Fibroblast of lung (primary cell): Measurements from ENCODE around the gene ITPRID2. TPM values are rescaled to one million over a fixed set of nuclear protein-coding genes. Genes with fewer than 3 reads are reported as not detected.
A peak's percentile ranks its signal among the peaks of the same experiment; 100 is the strongest.

ENCODE experiments used
- DNase-seq, 2 donors: peaks; one replicate each; pipeline versions ENCODE4 v3.0.0 to v3.0.0-alpha.2; 2010; ENCODE audit warnings: low read depth in 2 of 2
- H2AFZ ChIP-seq: 2 replicates; pipeline ENCODE4 v1.5.1; 2012; ENCODE audit warnings: low read length, control low read depth, inconsistent platforms
- H3K27ac ChIP-seq: 2 replicates; pipeline ENCODE4 v1.5.1; 2011; ENCODE audit warnings: low read length, control low read depth; ENCODE audit not compliant: insufficient read depth
- H3K27me3 ChIP-seq: 2 replicates; pipeline ENCODE4 v1.5.1; 2011; ENCODE audit warnings: mild to moderate bottlenecking, low read length; ENCODE audit not compliant: control insufficient read depth, insufficient read depth
- H3K36me3 ChIP-seq: 2 replicates; pipeline ENCODE4 v1.5.1; 2011; ENCODE audit warnings: low read length; ENCODE audit not compliant: control insufficient read depth, insufficient read depth
- H3K4me1 ChIP-seq: 2 replicates; pipeline ENCODE4 v1.5.1; 2011; ENCODE audit warnings: low read length; ENCODE audit not compliant: control insufficient read depth, insufficient read depth; ENCODE audit errors: extremely low read depth
- H3K4me2 ChIP-seq: 2 replicates; pipeline ENCODE4 v1.5.1; 2011; ENCODE audit warnings: low read length, control low read depth; ENCODE audit not compliant: insufficient read depth; ENCODE audit errors: extremely low read depth
- H3K4me3 ChIP-seq, 4 experiments: fragments of 200-600 bp in 1 of 4; sonication (generic) in 1 of 4; replicated peaks in 1 of 4; 2 replicates each; pipeline ENCODE4 v1.5.1; 2011 to 2016; ENCODE audit warnings: low read length in 4 of 4, low read depth in 3 of 4, mild to moderate bottlenecking in 3 of 4, control low read depth in 2 of 4, inconsistent platforms in 1 of 4, mixed read lengths in 1 of 4; ENCODE audit not compliant: insufficient read depth in 1 of 4; ENCODE audit errors: control extremely low read depth in 1 of 4
- H3K79me2 ChIP-seq: 2 replicates; pipeline ENCODE4 v1.5.1; 2012; ENCODE audit warnings: mild to moderate bottlenecking, low read length, inconsistent platforms; ENCODE audit not compliant: control insufficient read depth, insufficient read depth
- H3K9ac ChIP-seq: 2 replicates; pipeline ENCODE4 v1.5.1; 2011; ENCODE audit warnings: mild to moderate bottlenecking, low read length, control low read depth; ENCODE audit not compliant: insufficient read depth
- H3K9me3 ChIP-seq: 2 replicates; pipeline ENCODE4 v1.5.1; 2012; ENCODE audit warnings: low read depth, low read length; ENCODE audit not compliant: control insufficient read depth, insufficient read depth
- H4K20me1 ChIP-seq: 2 replicates; pipeline ENCODE4 v1.5.1; 2011; ENCODE audit warnings: low read length; ENCODE audit not compliant: control insufficient read depth, insufficient read depth; ENCODE audit errors: extremely low read depth
- CTCF ChIP-seq, 2 donors: IDR thresholded peaks in 1 of 2; conservative IDR thresholded peaks in 1 of 2; 1 replicate in 1 of 2; 2 replicates in 1 of 2; pipeline ENCODE4 v1.5.1; 2011 to 2012; ENCODE audit warnings: low read length in 2 of 2, control low read depth in 1 of 2, inconsistent platforms in 1 of 2, low read depth in 1 of 2, mild to moderate bottlenecking in 1 of 2
- EZH2 ChIP-seq: IDR thresholded peaks from 2 replicates; pipeline ENCODE4 v1.5.1; 2012; ENCODE audit warnings: low read length, control low read depth, mild to moderate bottlenecking; ENCODE audit errors: missing control alignments
- polyA plus RNA-seq, 2 donors: library from polyadenylated mRNA; depleted of rRNA in 1 of 2; stranded (reverse) in 1 of 2; unstranded in 1 of 2; fragments of >200 nt; gene quantifications; 2 replicates each; pipeline ENCODE4 v1.2.1, GENCODE V29; 2011 to 2012; ENCODE audit warnings: missing spikeins in 1 of 2
- total RNA-seq: library from RNA; depleted of rRNA; stranded (reverse); fragments of >200 nt; gene quantifications from 2 replicates; pipeline ENCODE4 v1.2.1, GENCODE V29; 2014

Gene ITPRID2
- total and polyA plus RNA-seq, 2 donors (not counting 1 experiment from before 2014, with no cell fraction given), result 70.5 to 179 TPM

- H2AFZ ChIP-seq, result peak overlapping the region; percentile 7
- no peaks in the 10 kb centered on the region for H3K9me3 ChIP-seq
- no peaks in the 10 kb centered on the region for H3K4me1 ChIP-seq
- H3K36me3 ChIP-seq, result no peaks in the 10 kb centered on the region
- H3K79me2 ChIP-seq, result no peaks in the 10 kb centered on the region
- H3K27ac ChIP-seq, result no peak overlapping the region
- TF ChIP-seq EZH2 (no peak), CTCF (conservative IDR thresholded peaks at IDR 0.05 in 1 of 2, IDR thresholded peaks at IDR 0.05 in 1 of 2; ENCODE audit: low read depth in 1 of 2, low read length in 2 of 2) (no peak)
- H3K27me3 ChIP-seq, result no peaks in the 10 kb centered on the region
- H3K4me2 ChIP-seq, result no peak overlapping the region
- H4K20me1 ChIP-seq, result no peaks in the 10 kb centered on the region
- no peak overlapping the region for H3K9ac ChIP-seq
- H3K4me3 ChIP-seq, result no peak overlapping the region
- peak; percentile 51 to 58 for DNase-seq
Observed at GRCh38 chr2:181876614-181877063, 14.9 kb upstream of the ITPRID2 start.

- H3K79me2 ChIP-seq, result no peaks in the 10 kb centered on the region
- DNase-seq, result no peak
- no peaks in the 10 kb centered on the region for H3K9me3 ChIP-seq
- H3K4me1 ChIP-seq, result no peaks in the 10 kb centered on the region
- H3K27ac ChIP-seq, result no peak overlapping the region
- H3K27me3 ChIP-seq, result no peaks in the 10 kb centered on the region
- H3K36me3 ChIP-seq, result no peaks in the 10 kb centered on the region
- no peaks in the 10 kb centered on the region for H4K20me1 ChIP-seq
- no peak overlapping the region for H3K4me3 ChIP-seq
- no peak overlapping the region for H2AFZ ChIP-seq
- TF ChIP-seq CTCF (conservative IDR thresholded peaks at IDR 0.05 in 1 of 2, IDR thresholded peaks at IDR 0.05 in 1 of 2; ENCODE audit: low read depth in 1 of 2, low read length in 2 of 2) (no peak), EZH2 (no peak)
- H3K4me2 ChIP-seq, result no peak overlapping the region
- H3K9ac ChIP-seq, result no peak overlapping the region
Observed at GRCh38 chr2:181877181-181877664, 14.3 kb upstream of the ITPRID2 start.

GRCh38 chr2:181878448-181878847, 13.1 kb upstream of the ITPRID2 start:
- Histone ChIP-seq H3K9ac (no peak overlapping the region), H3K79me2 (no peaks in the 10 kb centered on the region), H3K4me3 (no peak overlapping the region), H2AFZ (no peak overlapping the region), H3K4me1 (no peaks in the 10 kb centered on the region), H3K27me3 (no peaks in the 10 kb centered on the region), H3K27ac (no peak overlapping the region), H4K20me1 (no peaks in the 10 kb centered on the region), H3K36me3 (no peaks in the 10 kb centered on the region), H3K9me3 (no peaks in the 10 kb centered on the region), H3K4me2 (no peak overlapping the region)
- no peak for DNase-seq
- TF ChIP-seq CTCF (conservative IDR thresholded peaks at IDR 0.05 in 1 of 2, IDR thresholded peaks at IDR 0.05 in 1 of 2; ENCODE audit: low read depth in 1 of 2, low read length in 2 of 2) (no peak), EZH2 (no peak)
